GM12878 (cell line): ENCODE measurements around the gene MRGPRE. TPM values are rescaled to one million over a fixed set of nuclear protein-coding genes. Genes with fewer than 3 reads are reported as not detected.

ENCODE experiments used
- ATAC-seq: fragments of 200-7000 bp; cut with Tn5 transposase; 3 replicates; pipeline ENCODE4 v1.9.1; 2020; ENCODE audit warnings: mild to moderate bottlenecking, moderate library complexity
- BruUV-seq: library from RNA; stranded (reverse); fragments of 400-500 nt; replicated peaks from 2 replicates; lab custom pipeline; 2021; lab: Mats Ljungman, UMichigan
- CTCF ChIA-PET: fragments of 300-600 bp; sonication (Branson Sonifier 250); formaldehyde crosslinking; extraction: SDS; loops from one replicate; lab custom pipeline; 2021; ENCODE audit warnings: inconsistent platforms; lab: Yijun Ruan, JAX
- POLR2A ChIA-PET: fragments of 350-600 bp; formaldehyde crosslinking; extraction: SDS; loops from one replicate; lab custom pipeline; 2021; ENCODE audit warnings: inconsistent platforms; lab: Charles Lee
- RAD21 ChIA-PET: fragments of 300-600 bp; sonication (Branson Sonifier 250); formaldehyde crosslinking; loops from one replicate; lab custom pipeline; 2023; ENCODE audit warnings: antibody characterized with exemption; ENCODE audit not compliant: unreplicated experiment; lab: Charles Lee
- SMC1A ChIA-PET: fragments of 300-600 bp; sonication (Branson Sonifier 250); formaldehyde crosslinking; loops from one replicate; lab custom pipeline; 2023; ENCODE audit not compliant: unreplicated experiment, uncharacterized antibody; lab: Charles Lee
- DNase-seq: peaks from one replicate; pipeline ENCODE4 v3.0.0-alpha.2; 2011; ENCODE audit warnings: low read depth, low spot score
- FAIRE-seq: peaks from 3 replicates; lab custom pipeline; 2011; peaks lifted over from hg19 to GRCh38; lab: Jason Lieb, UNC
- H2AFZ ChIP-seq: 2 replicates; pipeline ENCODE4 v1.6.0; 2011; ENCODE audit warnings: low read depth, low read length, control low read depth; ENCODE audit not compliant: control insufficient read depth
- H3K27ac ChIP-seq: 2 replicates; pipeline ENCODE4 v1.5.1; 2011; ENCODE audit warnings: control low read depth; ENCODE audit not compliant: control insufficient read depth, insufficient read depth
- H3K27me3 ChIP-seq, 2 experiments: replicated peaks in 1 of 2; 2 replicates each; pipeline versions ENCODE4 v1.6.0 to v1.6.1; 2011; ENCODE audit warnings: low read length in 1 of 2; ENCODE audit not compliant: control insufficient read depth in 2 of 2, insufficient read depth in 2 of 2
- H3K36me3 ChIP-seq, 2 experiments: 2 replicates each; pipeline ENCODE4 v1.5.1; 2011; ENCODE audit warnings: low read length in 1 of 2; ENCODE audit not compliant: control insufficient read depth in 2 of 2, insufficient read depth in 2 of 2
- H3K4me1 ChIP-seq: 2 replicates; pipeline ENCODE4 v1.6.1; 2011; ENCODE audit warnings: mild to moderate bottlenecking, low read length, moderate library complexity, mixed read lengths; ENCODE audit not compliant: control insufficient read depth, insufficient read depth
- H3K4me2 ChIP-seq: 2 replicates; pipeline ENCODE4 v1.6.0; 2011; ENCODE audit warnings: control low read depth; ENCODE audit not compliant: control insufficient read depth, insufficient read depth
- H3K4me3 ChIP-seq: fragments of 200-600 bp; sonication (generic); 2 replicates; pipeline ENCODE4 v1.5.1; 2016
- H3K79me2 ChIP-seq: 2 replicates; pipeline ENCODE4 v1.6.0; 2011; ENCODE audit warnings: low read length; ENCODE audit not compliant: control insufficient read depth, insufficient read depth
- H3K9ac ChIP-seq: 2 replicates; pipeline ENCODE4 v1.8.0; 2011; ENCODE audit warnings: low read length, control low read depth, mixed read lengths; ENCODE audit not compliant: control insufficient read depth, insufficient read depth
- H3K9me3 ChIP-seq: replicated peaks from 3 replicates; pipeline ENCODE4 v1.5.1; 2011; ENCODE audit warnings: mild to moderate bottlenecking, low read length; ENCODE audit not compliant: control insufficient read depth, insufficient read depth
- H4K20me1 ChIP-seq: 2 replicates; pipeline ENCODE4 v1.6.0; 2011; ENCODE audit not compliant: control insufficient read depth, insufficient read depth
- BRCA1 ChIP-seq: IDR thresholded peaks from 2 replicates; pipeline ENCODE4 v1.6.1; 2011; ENCODE audit warnings: low read depth, low read length, improper control_type of control experiment
- CBFB ChIP-seq: IDR thresholded peaks from 2 replicates; pipeline ENCODE4 v1.6.1; 2016; ENCODE audit warnings: antibody characterized with exemption, low read depth
- FOS ChIP-seq: IDR thresholded peaks from 3 replicates; pipeline ENCODE4 v1.6.1; 2011; ENCODE audit warnings: borderline replicate concordance; ENCODE audit not compliant: insufficient read length; ENCODE audit errors: extremely low read depth
- FOXK2 ChIP-seq: fragments of 450-650 bp; IDR thresholded peaks from 2 replicates; pipeline ENCODE4 v1.6.1; 2017; ENCODE audit warnings: mild to moderate bottlenecking, moderate library complexity
- IKZF1 ChIP-seq: fragments of 450-650 bp; conservative IDR thresholded peaks from 2 replicates; pipeline ENCODE4 v1.6.1; 2017; ENCODE audit warnings: antibody characterized with exemption, mild to moderate bottlenecking
- NFYA ChIP-seq: IDR thresholded peaks from 2 replicates; pipeline ENCODE4 v1.6.1; 2011; ENCODE audit warnings: low read depth, mild to moderate bottlenecking, low read length, improper control_type of control experiment, borderline replicate concordance
- RBBP5 ChIP-seq: fragments of 200-600 bp; sonication (generic); conservative IDR thresholded peaks from 2 replicates; pipeline ENCODE4 v1.6.1; 2016
- SREBF1 ChIP-seq: IDR thresholded peaks from 2 replicates; pipeline ENCODE4 v1.6.1; 2012; ENCODE audit warnings: mild to moderate bottlenecking, low read length
- ZSCAN29 ChIP-seq: fragments of 450-650 bp; IDR thresholded peaks from 2 replicates; pipeline ENCODE4 v1.6.1; 2017; ENCODE audit warnings: mild to moderate bottlenecking, moderate library complexity
- WGBS: methylation state at CpG from one replicate; pipeline ENCODE4 v1.1.6; 2016; ENCODE audit warnings: low lambda C conversion rate; ENCODE audit not compliant: insufficient replicate concordance, insufficient coverage; ENCODE audit errors: missing lambda C conversion rate; 5-methylcytosine and 5-hydroxymethylcytosine counted together
- in situ Hi-C: fragments of 300-500 bp; cut with MboI; formaldehyde crosslinking; loops from 9 replicates; pipeline ENCODE4 v1.14.3; 2018; ENCODE audit warnings: mixed read lengths
- intact Hi-C: fragments of 100-400 bp; cut with micrococcal nuclease; formaldehyde crosslinking; loops from one replicate; pipeline ENCODE4 v1.14.2; 2022; ENCODE audit not compliant: unreplicated experiment
- polyA plus RNA-seq, 11 experiments: library from polyadenylated mRNA; depleted of rRNA in 4 of 11; unstranded in 6 of 11; stranded (reverse) in 5 of 11; fragments of >200 nt; fragmentation: Nextera tagmentation in 4 of 11; fragmentation: Illumina TruSeq in 1 of 11; extraction: Ambion mirVana in 4 of 11; extraction: Trizol in 1 of 11; gene quantifications; 1 replicate in 1 of 11; 2 replicates in 10 of 11; pipeline versions ENCODE4 v1.2.1 to v1.2.3, GENCODE V29; 2011 to 2016; ENCODE audit warnings: inconsistent platforms in 2 of 11, missing spikeins in 2 of 11, low read depth in 1 of 11
- total RNA-seq, 4 experiments: library from RNA; depleted of rRNA in 3 of 4; stranded (reverse); fragments of >200 nt in 3 of 4; fragmentation: Illumina TruSeq in 1 of 4; extraction: Trizol in 1 of 4; gene quantifications; 2 replicates each; pipeline versions ENCODE4 v1.2.1 to v1.2.3, GENCODE V29; 2013 to 2021

MRGPRE gene
- total and polyA plus RNA-seq, 10 of the 15 experiments (the other 5 are each of a cell fraction or from before 2014, with no cell fraction given) = 0.34 TPM; not detected in 9

DNA sequence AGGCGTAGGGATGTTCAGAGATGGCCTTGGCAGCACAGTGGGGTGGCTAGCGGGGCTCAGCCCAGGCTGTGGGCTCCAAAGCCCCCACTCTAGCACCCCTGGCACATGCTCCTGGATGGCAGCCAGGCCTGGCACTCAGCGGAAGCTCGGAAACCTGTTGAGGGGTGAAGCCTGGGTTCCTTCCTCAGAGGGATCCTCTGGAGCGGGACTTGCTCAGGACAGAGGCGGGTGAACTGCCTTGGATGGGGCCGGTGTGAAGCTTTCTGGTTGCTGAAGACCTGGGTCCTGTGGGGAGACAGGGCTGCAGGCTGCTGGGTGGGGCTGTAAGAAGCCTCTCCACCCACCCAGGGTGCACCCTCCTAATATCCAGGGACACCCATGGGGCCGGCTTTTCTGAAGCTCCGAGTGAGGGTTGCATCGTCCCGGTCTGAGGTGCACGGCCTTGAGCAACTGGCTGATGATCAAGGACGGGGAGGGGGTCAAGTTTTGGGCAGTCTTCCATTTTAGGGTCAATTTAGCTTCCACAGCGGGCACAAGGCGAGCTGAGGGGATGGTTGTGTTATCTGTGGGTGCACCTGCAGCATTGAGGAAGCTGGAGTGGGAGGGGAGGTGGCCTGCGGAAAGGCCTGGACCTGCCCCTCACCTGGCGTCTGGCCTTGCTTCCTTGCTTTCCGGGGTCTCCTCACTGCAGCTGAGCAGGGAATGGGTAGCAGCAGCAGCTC is 5.2 kb downstream of the MRGPRE start:
- FAIRE-seq = no peak
- Histone ChIP-seq H3K9ac (no peak overlapping the region), H3K36me3 (no peaks in the 10 kb centered on the region), H4K20me1 (no peaks in the 10 kb centered on the region), H3K4me2 (no peak overlapping the region), H3K27me3 (no peaks in the 10 kb centered on the region; a peak in 2 of 4 replicates), H3K9me3 (no peaks in the 10 kb centered on the region), H3K79me2 (no peaks in the 10 kb centered on the region), H3K27ac (no peak overlapping the region), H2AFZ (no peak overlapping the region), H3K4me3 (no peak overlapping the region), H3K4me1 (no peaks in the 10 kb centered on the region)
- intact Hi-C loops = no loop called here
- ChIA-PET CTCF (no interaction called here), SMC1A (no interaction called here), RAD21 (no interaction called here), POLR2A (no interaction called here)
- no peak for ATAC-seq
- TF ChIP-seq FOS (no peak), IKZF1 (no peak), BRCA1 (no peak), ZSCAN29 (no peak), CBFB (no peak), FOXK2 (no peak), SREBF1 (no peak), RBBP5 (no peak), NFYA (no peak)
- WGBS = 45% methylated on average over 18 of the region's 18 CpGs
- in situ Hi-C loops = no loop called here
- no TSS peak for BruUV-seq
- DNase-seq = no peak
